HTERT RPE-1 (cell line): Measurements from ENCODE around the gene BHLHE40.

Experiments used
- in situ Hi-C: fragments of 300-500 bp; cut with MboI; formaldehyde crosslinking; loops from 4 replicates; pipeline ENCODE4 v1.14.3; 2020; ENCODE audit warnings: low sequenced_read_pairs

BHLHE40 gene

DNA sequence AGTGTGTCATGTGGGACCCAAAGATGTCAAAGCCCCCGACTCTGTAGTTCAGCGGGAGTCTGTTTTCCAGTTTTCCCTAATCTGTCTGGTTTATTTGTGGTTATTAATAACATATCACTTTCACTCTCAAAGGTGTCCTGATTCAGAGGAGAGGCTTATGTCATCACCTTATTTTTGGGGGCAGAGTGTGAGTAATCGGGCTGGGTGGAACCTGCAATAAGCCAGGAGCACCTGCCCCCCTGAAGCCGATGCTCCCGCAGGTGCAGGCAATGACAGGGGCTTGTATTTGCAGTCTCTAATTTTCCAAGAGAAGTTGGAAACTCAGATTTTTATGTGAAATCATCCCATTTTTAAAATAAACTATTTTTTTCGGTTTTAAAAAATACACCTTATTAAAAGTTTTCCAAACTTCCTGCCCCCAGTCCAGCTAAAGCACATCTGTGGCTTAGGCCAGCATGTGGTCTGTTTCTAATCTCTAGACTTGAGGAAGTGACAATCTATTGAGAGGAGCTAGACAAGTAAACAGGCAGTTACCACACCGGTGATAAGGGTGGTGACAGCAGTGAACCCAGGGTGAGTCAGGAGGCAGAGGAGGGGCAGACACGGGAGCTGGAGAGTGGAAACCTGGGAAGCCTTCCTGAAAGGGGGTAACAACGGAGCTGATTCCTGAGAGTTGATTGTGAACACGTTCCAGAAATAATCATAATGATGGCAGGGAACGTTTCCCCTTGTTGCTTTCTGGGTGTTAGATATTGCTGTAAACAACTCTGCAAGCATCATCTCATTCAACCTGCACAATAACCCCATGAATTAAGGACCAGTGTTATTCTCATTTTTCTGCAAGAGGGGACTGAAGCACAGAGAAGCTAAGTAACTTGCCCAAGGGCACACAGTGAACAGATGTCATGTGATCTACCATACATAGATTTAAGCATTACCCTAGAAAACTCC is 37.2 kb downstream of the BHLHE40 start:
- in situ Hi-C loops, result no loop called here

DNA sequence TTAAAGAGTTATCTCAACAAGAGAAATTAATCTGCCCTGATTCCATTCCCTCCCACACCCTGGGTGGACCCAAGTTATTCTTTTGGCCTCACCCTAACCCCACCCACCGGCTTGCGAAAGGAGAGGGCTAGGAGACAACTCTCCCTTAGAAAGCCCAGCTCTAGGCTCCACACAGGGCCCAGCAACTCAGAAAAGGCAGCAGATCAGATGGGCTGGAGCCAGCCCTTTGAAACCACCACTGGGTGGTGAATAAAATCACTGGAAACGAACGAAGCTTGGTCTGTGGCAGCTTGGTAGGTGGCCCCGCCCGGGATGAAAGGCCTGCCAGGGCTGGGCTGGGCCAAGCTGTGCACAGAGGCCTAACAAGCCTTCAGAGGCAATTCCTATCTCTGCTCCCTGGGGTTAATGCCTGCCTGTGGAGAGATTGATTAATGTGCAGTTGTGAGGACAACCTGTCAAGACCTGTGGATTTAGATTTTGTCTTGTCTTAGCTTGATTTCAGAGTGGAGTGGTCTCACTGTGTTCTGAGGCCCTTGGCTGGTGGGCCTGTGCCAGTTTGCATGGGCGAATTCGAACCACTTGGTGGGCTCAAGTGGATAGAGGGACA is 38.8 kb downstream of the BHLHE40 start:
- in situ Hi-C loops, result no loop called here

DNA sequence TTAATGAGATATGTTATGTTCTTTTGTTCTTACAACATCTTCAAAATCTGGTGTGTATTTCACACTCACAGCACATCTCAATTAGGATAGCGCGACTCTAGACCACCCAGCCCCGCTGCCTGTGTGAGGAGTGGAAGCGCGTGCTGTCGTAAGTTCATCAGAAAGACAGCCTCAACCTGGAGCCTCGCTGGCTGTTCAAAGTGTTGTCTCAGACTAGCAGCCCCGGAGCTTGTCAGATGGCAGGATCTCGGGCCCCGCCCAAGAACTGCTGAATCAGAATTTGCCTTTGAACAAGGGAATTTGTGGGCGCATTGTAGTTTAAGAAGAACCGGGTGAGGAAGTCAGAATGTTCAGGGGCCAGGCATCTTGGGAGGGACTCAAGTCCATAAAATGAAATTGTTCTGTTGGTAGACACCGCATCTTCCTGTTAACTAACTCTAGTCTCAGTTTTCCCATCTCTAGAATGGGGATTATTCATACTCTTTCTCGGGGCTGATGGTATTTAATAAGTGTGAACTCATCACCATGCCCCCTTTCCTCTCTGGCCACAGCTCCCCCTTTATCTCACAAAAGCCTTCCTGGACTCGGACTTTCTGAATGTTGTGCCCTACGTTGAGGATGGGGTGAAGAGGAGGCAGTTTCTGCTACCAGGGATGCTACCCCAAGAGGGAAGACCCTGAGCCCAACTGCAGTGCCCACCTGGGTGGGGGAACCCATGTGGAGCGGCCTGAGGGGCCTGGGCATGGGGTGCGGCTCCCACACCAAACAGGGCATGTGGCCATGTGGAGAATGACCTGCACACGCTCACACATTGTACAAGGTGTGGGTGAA is 40.4 kb downstream of the BHLHE40 start:
- in situ Hi-C loops, result no loop called here

DNA sequence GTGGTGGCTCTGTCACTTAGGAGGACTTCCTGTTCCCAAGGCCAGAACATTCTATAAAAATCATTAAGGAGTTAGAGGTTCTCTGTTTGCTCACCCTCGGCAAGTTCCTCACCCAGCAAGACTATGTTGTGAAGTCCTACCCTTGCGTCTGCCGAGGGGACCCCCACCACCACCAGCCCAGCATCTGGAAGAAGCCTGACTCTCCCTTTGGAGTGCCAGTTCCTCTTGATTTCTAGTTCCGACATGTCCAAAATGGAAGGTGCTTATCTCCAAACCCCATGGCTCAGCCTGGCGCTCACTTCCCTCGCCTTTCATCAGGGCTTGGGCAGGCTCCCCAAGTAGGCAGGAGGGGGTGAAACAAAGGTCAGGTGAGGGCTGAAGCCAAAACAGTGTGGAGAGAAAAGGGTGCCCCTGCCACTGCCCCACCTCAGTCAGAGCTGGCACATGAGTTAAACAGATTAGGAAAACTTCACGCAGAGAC is 41.0 kb downstream of the BHLHE40 start:
- in situ Hi-C loops, result no loop called here

DNA sequence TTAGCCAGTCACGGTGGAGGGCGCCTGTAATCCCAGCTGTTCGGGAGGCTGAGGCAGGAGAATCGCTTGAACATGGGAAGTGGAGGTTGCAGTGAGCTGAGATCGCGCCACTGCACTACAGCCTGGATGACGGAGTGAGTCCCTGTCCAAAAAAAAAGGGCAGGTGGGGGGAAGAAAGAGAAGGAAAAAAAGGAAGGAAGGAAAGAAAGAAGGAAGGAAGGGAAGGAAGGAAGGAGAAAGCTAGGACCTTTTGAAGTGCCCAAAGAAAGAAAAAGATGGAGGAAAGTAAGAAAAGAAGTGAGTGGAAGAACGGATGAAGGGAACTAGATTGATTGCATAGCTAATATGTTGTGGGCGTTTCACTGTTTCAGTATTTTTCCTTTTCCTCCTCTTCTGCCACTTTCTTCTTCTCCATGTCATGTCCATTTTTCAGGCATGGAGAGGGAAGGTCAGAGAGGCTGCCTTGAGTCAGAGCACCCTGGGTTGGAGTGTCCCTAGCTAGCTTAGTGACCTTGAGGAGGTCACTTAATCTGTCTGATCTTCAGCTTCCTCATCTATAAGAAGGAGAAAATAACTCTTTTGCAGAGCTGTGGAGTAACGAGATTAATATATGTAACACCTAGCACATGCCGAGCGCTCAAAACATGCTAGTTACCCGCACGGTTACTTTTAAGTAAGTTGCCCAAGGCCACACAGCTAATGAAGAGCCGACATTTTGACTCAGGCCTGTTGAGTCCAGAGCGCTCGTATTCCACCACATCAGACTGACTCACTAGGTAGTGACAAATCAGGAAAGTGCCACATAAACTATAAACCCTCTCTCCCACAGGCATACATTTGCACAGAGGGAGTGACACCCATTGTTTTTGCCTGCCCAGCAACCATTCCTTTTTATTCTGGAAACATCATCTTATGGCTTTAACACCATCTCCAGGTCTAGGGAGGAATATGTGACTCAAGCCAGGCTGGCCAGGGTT is 42.2 kb downstream of the BHLHE40 start:
- in situ Hi-C loops, result no loop called here

DNA sequence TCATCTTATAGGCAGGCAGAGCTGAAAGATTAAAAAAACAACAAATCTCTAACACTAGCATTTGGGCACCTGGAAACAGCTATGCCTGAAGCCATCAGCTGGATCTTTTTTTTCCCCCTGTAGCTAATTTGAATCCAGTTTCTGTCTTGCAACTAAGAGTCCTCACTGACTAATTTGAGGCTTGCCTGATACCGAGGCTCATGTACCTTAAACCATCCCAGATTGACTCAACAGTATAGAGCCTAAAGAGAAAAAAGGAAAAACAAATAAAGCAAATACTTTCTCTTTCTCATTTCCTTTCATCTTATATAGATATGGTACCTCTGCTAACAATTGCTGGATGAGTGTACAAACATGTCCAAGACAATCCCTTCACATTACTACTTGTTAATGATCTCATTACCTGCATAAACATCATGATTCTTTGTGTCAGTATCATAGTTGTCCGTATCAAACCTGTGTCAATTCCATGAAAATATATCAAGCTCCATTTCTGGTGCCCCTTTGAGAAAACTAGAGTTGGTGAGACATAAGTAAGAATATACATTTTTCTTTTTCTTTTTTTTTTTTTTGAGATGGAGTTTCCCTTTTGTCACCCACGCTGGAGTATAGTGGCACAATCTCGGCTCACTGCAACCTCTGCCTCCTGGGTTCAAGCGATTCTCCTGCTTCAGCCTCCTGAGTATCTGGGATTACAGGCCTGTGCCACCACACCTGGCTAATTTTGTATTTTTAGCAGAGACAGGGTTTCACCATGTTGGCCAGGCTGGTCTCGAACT is 43.1 kb downstream of the BHLHE40 start:
- in situ Hi-C loops, result no loop called here

DNA sequence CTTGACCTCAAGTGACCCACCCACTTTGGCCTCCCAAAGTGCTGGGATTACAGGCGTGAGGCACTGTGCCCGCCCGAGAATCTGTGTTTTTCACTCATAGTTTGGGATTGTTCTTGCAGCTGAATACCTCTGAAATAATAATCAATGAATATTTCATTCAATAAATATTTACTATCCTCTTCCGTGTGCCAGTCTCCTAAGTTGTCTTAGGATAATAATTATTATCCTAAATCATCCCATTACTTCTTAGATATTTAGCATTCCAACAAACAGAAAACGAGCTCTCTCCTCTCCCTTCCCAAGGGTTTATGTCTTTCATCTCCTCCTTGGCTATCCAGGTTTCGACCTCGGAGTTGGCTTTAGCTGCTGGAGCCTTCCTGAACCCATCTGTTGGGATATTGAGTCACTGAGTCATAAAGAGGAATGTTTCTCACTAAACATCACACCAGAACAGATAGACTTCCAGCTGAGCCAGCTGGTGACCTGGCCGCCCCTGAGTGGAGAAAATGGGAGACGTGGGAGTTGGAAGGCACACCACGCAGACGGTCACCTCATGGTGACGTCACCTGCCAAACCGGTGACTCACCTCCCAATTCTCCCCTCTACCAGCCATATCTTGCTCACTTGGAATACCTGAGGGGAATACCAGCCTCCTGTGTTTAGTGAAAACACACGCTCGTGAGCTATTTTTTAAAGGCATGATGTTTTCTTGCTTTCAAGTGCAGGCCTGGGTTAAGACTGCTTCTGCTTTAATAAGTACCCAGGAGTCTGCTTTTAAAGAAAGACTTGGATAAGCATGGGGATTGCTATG is 43.9 kb downstream of the BHLHE40 start:
- in situ Hi-C loops, result no loop called here

DNA sequence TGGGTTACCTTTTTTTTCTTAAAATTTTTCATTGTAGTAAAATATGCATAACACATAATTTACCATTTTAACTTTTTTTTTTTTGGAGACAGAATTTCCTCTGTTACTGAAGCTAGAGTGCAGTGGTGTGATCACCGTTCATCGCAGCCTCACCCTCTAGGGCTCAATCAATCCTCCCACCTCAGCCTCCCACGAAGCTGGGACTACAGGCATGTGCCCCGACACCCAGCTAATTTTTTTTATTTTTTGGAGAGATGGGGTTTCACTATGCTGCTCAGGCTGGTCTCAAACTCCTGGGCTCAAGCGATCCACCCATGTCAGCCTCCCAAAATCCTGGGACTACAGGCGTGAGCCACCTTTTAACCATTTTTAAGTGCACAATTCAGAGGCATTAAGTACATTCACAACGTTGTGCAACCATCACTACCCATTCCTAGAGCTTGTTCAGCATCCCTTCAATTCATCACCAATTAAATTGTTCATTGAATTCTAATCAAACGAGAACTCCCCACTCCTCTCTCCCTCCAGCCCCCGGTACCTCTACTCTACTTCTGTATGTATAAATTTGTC is 44.6 kb downstream of the BHLHE40 start:
- in situ Hi-C loops, result no loop called here

DNA sequence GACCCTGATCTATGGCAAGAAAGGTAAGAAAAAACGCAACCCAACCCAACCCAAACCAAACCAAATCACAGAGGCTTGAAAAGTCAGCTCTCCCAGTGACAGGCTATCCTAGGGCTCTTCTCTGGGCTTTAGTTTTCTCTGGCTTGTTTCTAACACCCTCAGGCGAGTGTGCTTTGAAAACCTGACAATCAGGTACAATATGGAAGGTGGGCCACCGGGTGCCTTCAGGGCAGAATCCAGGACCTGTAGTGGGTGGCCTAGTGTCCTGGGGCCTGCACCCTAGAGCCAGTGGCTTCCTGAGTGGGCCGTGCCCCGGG is 46.8 kb downstream of the BHLHE40 start:
- in situ Hi-C loops, result loop anchor here (25.0 kb wide), 1 partner anchor 314 kb away; no protein-coding TSS in a partner anchor

DNA sequence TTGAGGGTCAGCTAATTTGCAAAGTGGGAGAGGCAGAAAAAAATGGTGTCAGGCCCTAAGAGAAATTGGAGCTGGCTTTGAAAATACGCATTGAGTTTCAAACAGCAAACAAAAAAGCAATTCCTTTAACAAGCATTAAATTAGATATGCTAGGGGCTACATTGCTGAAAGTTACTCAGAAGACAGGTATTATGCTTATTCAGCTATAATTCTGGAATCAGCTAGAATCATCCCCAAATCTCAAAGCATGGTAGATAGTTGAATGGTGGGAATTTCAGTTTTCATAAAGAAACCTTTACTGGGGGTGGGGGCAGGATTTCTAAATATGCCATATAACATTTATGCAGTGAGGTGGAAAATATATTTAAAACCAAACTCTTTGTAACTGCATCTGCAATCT is 50.5 kb downstream of the BHLHE40 start:
- in situ Hi-C loops, result loop anchor here (25.0 kb wide), 1 partner anchor 317 kb away; no protein-coding TSS in a partner anchor

DNA sequence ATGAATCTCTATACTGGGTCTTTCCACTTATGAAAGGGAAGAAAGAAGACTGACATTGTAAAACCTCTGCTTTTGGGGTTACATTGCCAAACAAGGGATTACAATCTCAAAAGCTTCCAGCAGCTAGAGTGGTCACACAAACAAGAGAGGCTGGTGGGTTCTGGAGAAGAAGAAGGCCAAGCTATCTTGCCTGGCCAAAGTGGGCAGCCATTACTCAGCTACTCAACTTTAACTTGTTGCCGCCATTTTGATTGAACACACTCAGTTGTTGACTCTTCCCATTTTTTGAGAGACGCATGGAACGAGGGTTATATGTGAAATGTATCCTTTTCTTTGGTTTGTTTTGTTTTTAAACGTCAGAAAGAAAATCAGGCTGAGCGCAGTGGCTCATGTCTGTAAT is 50.9 kb downstream of the BHLHE40 start:
- in situ Hi-C loops, result loop anchor here (25.0 kb wide), 1 partner anchor 318 kb away; no protein-coding TSS in a partner anchor

DNA sequence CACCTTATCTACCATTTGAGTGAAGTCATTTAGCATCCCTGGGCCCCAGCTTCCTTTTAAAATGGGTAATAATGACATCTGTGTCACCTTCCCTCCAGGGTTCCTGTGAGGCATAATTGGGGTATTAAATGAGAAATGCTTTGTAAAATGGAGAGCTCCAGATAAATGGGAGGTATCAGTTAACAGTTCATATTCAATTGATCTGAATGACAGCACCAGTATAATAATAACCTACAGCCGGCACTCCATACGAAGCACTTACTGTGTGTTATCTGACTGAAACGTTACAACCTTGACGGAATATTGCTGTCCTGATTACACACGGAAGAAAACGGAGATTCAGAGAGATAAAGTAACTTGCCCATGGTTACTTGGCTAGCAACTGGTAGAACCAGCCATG is 53.6 kb downstream of the BHLHE40 start:
- in situ Hi-C loops, result loop anchor here (25.0 kb wide), 1 partner anchor 321 kb away; no protein-coding TSS in a partner anchor
